SK-N-SH (cell line): Measurements from ENCODE around the gene PAPPA2. TPM values are rescaled to one million over a fixed set of nuclear protein-coding genes. Genes with fewer than 3 reads are reported as not detected.

Experiments used
- CTCF ChIA-PET: fragments of 300-600, 350-600 bp; formaldehyde crosslinking; extraction: SDS; loops from one replicate; lab custom pipeline; 2021; lab: Yijun Ruan, JAX
- POLR2A ChIA-PET: fragments of 350-600 bp; sonication (Branson Sonifier 250); formaldehyde crosslinking; extraction: SDS; loops from one replicate; lab custom pipeline; 2020; ENCODE audit warnings: antibody characterized with exemption, inconsistent platforms; lab: Yijun Ruan, JAX
- DNase-seq: peaks from one replicate; pipeline ENCODE4 v3.0.0; 2012
- H2AFZ ChIP-seq: fragments of 200-600 bp; sonication (generic); 2 replicates; pipeline ENCODE4 v1.8.1; 2016; ENCODE audit warnings: antibody characterized with exemption, mild to moderate bottlenecking, low read depth
- H3F3A ChIP-seq: fragments of 200-600 bp; sonication (generic); replicated peaks from 2 replicates; pipeline ENCODE3; 2016; ENCODE audit warnings: antibody characterized with exemption, mild to moderate bottlenecking; ENCODE audit not compliant: insufficient read depth
- H3K27ac ChIP-seq, 2 experiments: fragments of 200-500 bp in 1 of 2; fragments of 200-600 bp in 1 of 2; sonication (Bioruptor generic) in 1 of 2; sonication (generic), shearing (Covaris generic) in 1 of 2; 2 replicates each; pipeline versions ENCODE4 v1.5.1 to v1.6.1; 2014 to 2016; ENCODE audit warnings: low read depth in 2 of 2, inconsistent platforms in 1 of 2, low read length in 1 of 2, mild to moderate bottlenecking in 1 of 2, mixed read lengths in 1 of 2
- H3K27me3 ChIP-seq: fragments of 200-600 bp; sonication (generic), shearing (Covaris generic); 2 replicates; pipeline ENCODE4 v1.6.1; 2016; ENCODE audit warnings: mixed run types; ENCODE audit not compliant: insufficient read depth
- H3K36me3 ChIP-seq, 2 experiments: fragments of 200-500 bp in 1 of 2; fragments of 200-600 bp in 1 of 2; sonication (Bioruptor generic) in 1 of 2; sonication (generic) in 1 of 2; replicated peaks in 1 of 2; 2 replicates each; pipeline versions ENCODE3 to v1.5.1; 2014 to 2016; ENCODE audit warnings: low read length in 1 of 2, mild to moderate bottlenecking in 1 of 2; ENCODE audit not compliant: insufficient read depth in 2 of 2, control insufficient read depth in 1 of 2
- H3K4me1 ChIP-seq, 2 experiments: fragments of 200-500 bp in 1 of 2; fragments of 200-600 bp in 1 of 2; sonication (Bioruptor generic) in 1 of 2; sonication (generic), shearing (Covaris generic) in 1 of 2; 2 replicates each; pipeline versions ENCODE4 v1.5.1 to v1.6.1; 2014 to 2016; ENCODE audit warnings: low read depth in 1 of 2, low read length in 1 of 2, mixed run types in 1 of 2; ENCODE audit not compliant: insufficient read depth in 2 of 2, control insufficient read depth in 1 of 2
- H3K4me2 ChIP-seq: fragments of 200-600 bp; sonication (generic), shearing (Covaris generic); 2 replicates; pipeline ENCODE4 v1.6.1; 2017; ENCODE audit warnings: mixed run types
- H3K4me3 ChIP-seq, 2 experiments: fragments of 200-500 bp in 1 of 2; fragments of 200-600 bp in 1 of 2; sonication (Bioruptor generic) in 1 of 2; sonication (generic), shearing (Covaris generic) in 1 of 2; 2 replicates each; pipeline versions ENCODE4 v1.5.1 to v1.8.1; 2014 to 2016; ENCODE audit warnings: low read depth in 2 of 2, inconsistent platforms in 1 of 2, low read length in 1 of 2, mild to moderate bottlenecking in 1 of 2, mixed read lengths in 1 of 2, moderate library complexity in 1 of 2
- H3K79me2 ChIP-seq: fragments of 200-600 bp; sonication (generic); 2 replicates; pipeline ENCODE4 v1.8.1; 2017; ENCODE audit warnings: mild to moderate bottlenecking; ENCODE audit not compliant: insufficient read depth
- H3K9ac ChIP-seq: fragments of 200-600 bp; sonication (generic); 2 replicates; pipeline ENCODE4 v1.6.1; 2017; ENCODE audit warnings: mixed run types
- H3K9me2 ChIP-seq: fragments of 200-600 bp; sonication (generic); 2 replicates; pipeline ENCODE4 v1.6.1; 2017; ENCODE audit warnings: mixed run types
- H3K9me3 ChIP-seq: fragments of 200-600 bp; sonication (generic); 2 replicates; pipeline ENCODE4 v1.6.1; 2017; ENCODE audit warnings: mixed run types, mild to moderate bottlenecking, moderate library complexity
- H4K20me1 ChIP-seq: fragments of 200-600 bp; sonication (generic); 2 replicates; pipeline ENCODE4 v1.6.1; 2017; ENCODE audit warnings: mild to moderate bottlenecking, mixed run types; ENCODE audit not compliant: insufficient read depth
- EP300 ChIP-seq, 2 experiments: IDR thresholded peaks; 2 replicates each; pipeline versions ENCODE4 v1.4.0 to v1.6.1; 2012; ENCODE audit warnings: borderline replicate concordance in 1 of 2, low read depth in 1 of 2, low read length in 1 of 2
- FOXJ3 ChIP-seq: sonication (generic); formaldehyde crosslinking; IDR thresholded peaks from 2 replicates; pipeline ENCODE4 v1.5.1; 2020; ENCODE audit warnings: mild to moderate bottlenecking, missing genetic modification reagents
- FOXM1 ChIP-seq: IDR thresholded peaks from 2 replicates; pipeline ENCODE4 v1.4.0; 2012; ENCODE audit warnings: low read depth, mild to moderate bottlenecking
- GABPA ChIP-seq: IDR thresholded peaks from 2 replicates; pipeline ENCODE4 v1.4.0; 2012; ENCODE audit warnings: low read depth, mild to moderate bottlenecking
- IRF3 ChIP-seq: fragments of 150-350 bp; IDR thresholded peaks from 2 replicates; pipeline ENCODE4 v1.6.1; 2016; ENCODE audit warnings: mild to moderate bottlenecking, low read depth, low read length
- MEF2A ChIP-seq: IDR thresholded peaks from 2 replicates; pipeline ENCODE4 v1.4.0; 2012; ENCODE audit warnings: low read depth, borderline replicate concordance
- NFIC ChIP-seq: IDR thresholded peaks from 2 replicates; pipeline ENCODE4 v1.4.0; 2012; ENCODE audit warnings: borderline replicate concordance
- PBX3 ChIP-seq: IDR thresholded peaks from 2 replicates; pipeline ENCODE4; 2012
- RCOR1 ChIP-seq: fragments of 150-350 bp; IDR thresholded peaks from 2 replicates; pipeline ENCODE4 v1.6.1; 2017; ENCODE audit warnings: antibody characterized with exemption, low read length
- RXRA ChIP-seq: IDR thresholded peaks from 2 replicates; pipeline ENCODE4 v1.4.0; 2012; ENCODE audit warnings: low read depth, mild to moderate bottlenecking, borderline replicate concordance
- TCF12 ChIP-seq: IDR thresholded peaks from 2 replicates; pipeline ENCODE4 v1.4.0; 2012
- USF1 ChIP-seq: IDR thresholded peaks from 2 replicates; pipeline ENCODE4 v1.4.0; 2012; ENCODE audit warnings: low read depth, borderline replicate concordance
- USF2 ChIP-seq: fragments of 150-350 bp; IDR thresholded peaks from 2 replicates; pipeline ENCODE4 v1.6.1; 2017; ENCODE audit warnings: antibody characterized with exemption, low read length, low read depth, borderline replicate concordance
- WGBS: methylation state at CpG from one replicate; pipeline ENCODE4 v1.1.6; 2017; ENCODE audit warnings: low lambda C conversion rate; 5-methylcytosine and 5-hydroxymethylcytosine counted together
- polyA plus RNA-seq, 3 experiments: library from polyadenylated mRNA; depleted of rRNA; stranded (reverse); fragments of >200 nt; gene quantifications; 2 replicates each; pipeline ENCODE4 v1.2.3, GENCODE V29; 2012

PAPPA2 gene
- polyA plus RNA-seq, 1 of the 3 experiments (the other 2 are of a cell fraction), result 0.02 TPM

- no peak for DNase-seq
- POLR2A ChIA-PET, result no interaction called here
- Histone ChIP-seq H3K9ac (no peak overlapping the region), H3K9me2 (no peaks in the 10 kb centered on the region), H3K4me2 (no peak overlapping the region), H4K20me1 (no peaks in the 10 kb centered on the region), H3K79me2 (no peaks in the 10 kb centered on the region), H3K9me3 (no peaks in the 10 kb centered on the region), H3K27me3 (no peaks in the 10 kb centered on the region), H3K36me3 (no peaks in the 10 kb centered on the region), H3K4me1 (peaks cover 0 to 23% of the 10 kb centered on the region in 2 experiments; a peak in 1 of 4 replicates), H3F3A (no peaks in the 10 kb centered on the region), H2AFZ (no peak overlapping the region), H3K27ac (no peak overlapping the region), H3K4me3 (no peak overlapping the region)
- WGBS, result 19% methylated on average over 2 of the region's 2 CpGs
- TF ChIP-seq FOXM1 (no peak), IRF3 (no peak), FOXJ3 (CRISPR knock-in tag) (no peak), RXRA (no peak), EP300 (IDR thresholded peaks at IDR 0.05; ENCODE audit: borderline replicate concordance in 1 of 2, low read depth in 1 of 2, low read length in 1 of 2) (no peak), GABPA (no peak), MEF2A (no peak), RCOR1 (no peak)
- CTCF ChIA-PET, result interaction anchor here (1.1 to 7.6 kb wide), 5 partner anchors 23 to 150 kb away, joined by 3 to 109 read pairs (median 5); no protein-coding TSS in a partner anchor
Measured at GRCh38 chr1:176694713-176695112, 231.7 kb downstream of the PAPPA2 start.

- ChIA-PET CTCF (no interaction called here), POLR2A (no interaction called here)
- Histone ChIP-seq H3K4me1 (peaks cover 0 to 23% of the 10 kb centered on the region in 2 experiments; a peak in 1 of 4 replicates), H3K4me2 (no peak overlapping the region), H3K27me3 (no peaks in the 10 kb centered on the region), H3K79me2 (no peaks in the 10 kb centered on the region), H3K9me2 (no peaks in the 10 kb centered on the region), H3K4me3 (no peak overlapping the region), H4K20me1 (no peaks in the 10 kb centered on the region), H3K36me3 (no peaks in the 10 kb centered on the region), H3K27ac (no peak overlapping the region), H2AFZ (no peak overlapping the region), H3F3A (no peaks in the 10 kb centered on the region), H3K9me3 (no peaks in the 10 kb centered on the region), H3K9ac (no peak overlapping the region)
- TF ChIP-seq NFIC, result no peak
- TF ChIP-seq USF2, result no peak
- TF ChIP-seq RCOR1, result no peak
- no peak for TF ChIP-seq PBX3
- TF ChIP-seq TCF12, result no peak
- TF ChIP-seq USF1, result no peak
- DNase-seq, result no peak
- WGBS, result 55% methylated on average over 5 of the region's 5 CpGs
Measured at GRCh38 chr1:176696109-176696508, 233.1 kb downstream of the PAPPA2 start.
